Activated B cell treated with CpG ODN at 0.5 μM for 24 hours (primary cell): ENCODE measurements around the gene SNX9. TPM values are rescaled to one million over a fixed set of nuclear protein-coding genes. Genes with fewer than 3 reads are reported as not detected.

Experiments
- ATAC-seq: fragments of 200-7000 bp; cut with Tn5 transposase; one replicate; pipeline ENCODE4 v1.10.0; 2021; ENCODE audit warnings: low read depth, mild to moderate bottlenecking, moderate library complexity
- CTCF ChIA-PET: fragments of 350-600 bp; sonication (Branson Sonifier 250); formaldehyde crosslinking; loops from one replicate; lab custom pipeline; 2021; ENCODE audit warnings: antibody characterized with exemption; lab: Charles Lee
- POLR2A ChIA-PET: fragments of 350-600 bp; sonication (Branson Sonifier 250); formaldehyde crosslinking; loops from one replicate; lab custom pipeline; 2021; ENCODE audit warnings: antibody characterized with exemption; lab: Charles Lee
- DNase-seq: peaks from one replicate; pipeline ENCODE4 v3.0.0; 2022
- H3K27ac Mint-ChIP-seq: one replicate; pipeline ENCODE4 v1.8.0; 2020; ENCODE audit warnings: mixed read lengths
- H3K27me3 Mint-ChIP-seq: one replicate; pipeline ENCODE4 v1.8.0; 2021; ENCODE audit warnings: mixed read lengths
- H3K36me3 Mint-ChIP-seq: one replicate; pipeline ENCODE4 v1.8.0; 2021; ENCODE audit warnings: low read depth, mixed read lengths
- H3K4me1 Mint-ChIP-seq: one replicate; pipeline ENCODE4 v1.8.0; 2021; ENCODE audit warnings: mixed read lengths
- H3K4me3 Mint-ChIP-seq: one replicate; pipeline ENCODE4 v1.8.0; 2020; ENCODE audit warnings: mild to moderate bottlenecking, mixed read lengths
- H3K9me3 Mint-ChIP-seq: one replicate; pipeline ENCODE4 v1.8.0; 2020; ENCODE audit warnings: mixed read lengths
- intact Hi-C: fragments of 100-400 bp; cut with micrococcal nuclease; formaldehyde crosslinking; loops from one replicate; pipeline ENCODE4 v1.15.1; 2024
- total RNA-seq: library from RNA; stranded (reverse); gene quantifications from 2 replicates; pipeline ENCODE4 v1.2.3, GENCODE V29; 2022
- TF ChIP-seq, protein P1 (sequence below): fragments of 200-600 bp; IDR thresholded peaks from one replicate; pipeline ENCODE4 v1.8.0; 2022; ENCODE audit warnings: antibody characterized with exemption, mild to moderate bottlenecking

SNX9 gene
- total RNA-seq, 1 donor from 2014 or later: 40.0 TPM

GRCh38 chr6:157859775-157860504, 36.9 kb downstream of the SNX9 start:
- ATAC-seq: no peak
- Mint-ChIP-seq H3K27ac (no peak overlapping the region), H3K27me3 (no peaks in the 10 kb centered on the region), H3K36me3 (peaks cover 21% of the 10 kb centered on the region), H3K4me3 (no peak overlapping the region), H3K9me3 (no peaks in the 10 kb centered on the region), H3K4me1 (peaks cover 66% of the 10 kb centered on the region)
- TF ChIP-seq, protein P1, sequence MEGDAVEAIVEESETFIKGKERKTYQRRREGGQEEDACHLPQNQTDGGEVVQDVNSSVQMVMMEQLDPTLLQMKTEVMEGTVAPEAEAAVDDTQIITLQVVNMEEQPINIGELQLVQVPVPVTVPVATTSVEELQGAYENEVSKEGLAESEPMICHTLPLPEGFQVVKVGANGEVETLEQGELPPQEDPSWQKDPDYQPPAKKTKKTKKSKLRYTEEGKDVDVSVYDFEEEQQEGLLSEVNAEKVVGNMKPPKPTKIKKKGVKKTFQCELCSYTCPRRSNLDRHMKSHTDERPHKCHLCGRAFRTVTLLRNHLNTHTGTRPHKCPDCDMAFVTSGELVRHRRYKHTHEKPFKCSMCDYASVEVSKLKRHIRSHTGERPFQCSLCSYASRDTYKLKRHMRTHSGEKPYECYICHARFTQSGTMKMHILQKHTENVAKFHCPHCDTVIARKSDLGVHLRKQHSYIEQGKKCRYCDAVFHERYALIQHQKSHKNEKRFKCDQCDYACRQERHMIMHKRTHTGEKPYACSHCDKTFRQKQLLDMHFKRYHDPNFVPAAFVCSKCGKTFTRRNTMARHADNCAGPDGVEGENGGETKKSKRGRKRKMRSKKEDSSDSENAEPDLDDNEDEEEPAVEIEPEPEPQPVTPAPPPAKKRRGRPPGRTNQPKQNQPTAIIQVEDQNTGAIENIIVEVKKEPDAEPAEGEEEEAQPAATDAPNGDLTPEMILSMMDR: no peak
- intact Hi-C loops: no loop called here
- ChIA-PET CTCF (interaction anchor here (0.8 kb wide), 1 partner anchor 14 kb away, joined by 3 read pairs; no protein-coding TSS in a partner anchor), POLR2A (interaction anchor here (1.0 kb wide), 1 partner anchor 14 kb away, joined by 3 read pairs; no protein-coding TSS in a partner anchor)
- DNase-seq: no peak

- TF ChIP-seq, protein P1: no peak
- ChIA-PET POLR2A (interaction anchor here (1.0 kb wide), 1 partner anchor 13 kb away, joined by 3 read pairs; no protein-coding TSS in a partner anchor), CTCF (interaction anchor here (0.8 kb wide), 1 partner anchor 13 kb away, joined by 3 read pairs; no protein-coding TSS in a partner anchor)
- Mint-ChIP-seq H3K9me3 (no peaks in the 10 kb centered on the region), H3K4me3 (no peak overlapping the region), H3K36me3 (peaks cover 21% of the 10 kb centered on the region), H3K27ac (no peak overlapping the region), H3K4me1 (peaks cover 63% of the 10 kb centered on the region), H3K27me3 (no peaks in the 10 kb centered on the region)
- ATAC-seq: no peak
- no peak for DNase-seq
- intact Hi-C loops: no loop called here
Observed at GRCh38 chr6:157860505-157860991, 37.5 kb downstream of the SNX9 start.

- no peak overlapping the region for H3K4me3 Mint-ChIP-seq
- H3K27ac Mint-ChIP-seq: no peak overlapping the region
- H3K36me3 Mint-ChIP-seq: peaks cover 19% of the 10 kb centered on the region
- TF ChIP-seq, protein P1: no peak
- ChIA-PET CTCF (no interaction called here), POLR2A (interaction anchor here (1.0 kb wide), 1 partner anchor 12 kb away, joined by 3 read pairs; no protein-coding TSS in a partner anchor)
- H3K4me1 Mint-ChIP-seq: peaks cover 61% of the 10 kb centered on the region
- DNase-seq (no peak), ATAC-seq (no peak)
- H3K27me3 Mint-ChIP-seq: no peaks in the 10 kb centered on the region
- no peaks in the 10 kb centered on the region for H3K9me3 Mint-ChIP-seq
- intact Hi-C loops: no loop called here
Observed at GRCh38 chr6:157861184-157861583, 38.1 kb downstream of the SNX9 start.

DNA sequence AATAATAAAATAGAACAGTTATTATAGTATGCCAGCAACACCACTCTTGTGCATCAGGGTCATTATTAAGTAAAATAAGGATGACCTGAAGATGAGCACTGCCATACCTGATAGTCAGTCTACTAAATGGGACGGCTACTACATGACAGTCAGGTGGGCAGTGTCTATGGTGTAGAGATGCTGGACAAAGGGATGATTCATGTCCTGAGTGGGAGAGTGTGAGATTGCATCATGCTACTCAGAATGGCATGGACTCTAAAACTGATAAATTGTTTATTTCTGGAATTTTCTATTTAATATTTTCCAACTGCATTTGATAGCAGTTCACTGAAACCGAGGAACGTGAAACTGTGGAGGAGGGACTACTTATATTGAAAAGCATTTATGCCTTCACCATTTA, 38.8 kb downstream of the SNX9 start:
- H3K4me1 Mint-ChIP-seq: peaks cover 61% of the 10 kb centered on the region
- TF ChIP-seq, protein P1: no peak
- H3K9me3 Mint-ChIP-seq: no peaks in the 10 kb centered on the region
- no peak overlapping the region for H3K27ac Mint-ChIP-seq
- no peaks in the 10 kb centered on the region for H3K27me3 Mint-ChIP-seq
- ChIA-PET POLR2A (no interaction called here), CTCF (interaction anchor here (2.4 kb wide), 1 partner anchor 11 kb away, joined by 11 read pairs; no protein-coding TSS in a partner anchor)
- no peak overlapping the region for H3K4me3 Mint-ChIP-seq
- intact Hi-C loops: no loop called here
- peaks cover 19% of the 10 kb centered on the region for H3K36me3 Mint-ChIP-seq
- no peak for ATAC-seq
- no peak for DNase-seq

DNA sequence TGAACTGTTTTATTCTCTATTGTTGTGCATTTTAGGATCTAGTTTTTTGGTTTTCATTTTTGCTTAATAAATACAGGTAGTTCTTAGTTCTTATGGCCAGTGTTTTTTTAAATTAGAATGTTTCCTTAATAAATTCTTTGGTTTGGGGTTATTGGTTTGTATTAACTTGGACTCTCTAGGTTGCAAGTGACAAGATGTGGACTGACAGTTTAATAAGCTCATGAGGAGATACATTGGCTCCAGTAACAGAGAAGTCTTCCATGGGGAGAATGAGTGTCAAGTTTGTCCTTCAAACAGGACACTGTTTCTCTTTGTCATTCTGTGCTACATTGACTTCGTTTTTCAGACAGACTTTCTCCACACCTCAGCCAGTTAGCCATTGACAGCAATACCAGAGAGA, 39.7 kb downstream of the SNX9 start:
- Mint-ChIP-seq H3K4me3 (no peak overlapping the region), H3K27ac (peak overlapping the region; percentile 30), H3K36me3 (peaks cover 24% of the 10 kb centered on the region), H3K4me1 (peaks cover 66% of the 10 kb centered on the region), H3K27me3 (no peaks in the 10 kb centered on the region), H3K9me3 (no peaks in the 10 kb centered on the region)
- intact Hi-C loops: no loop called here
- POLR2A ChIA-PET: interaction anchor here (1.0 kb wide), 1 partner anchor 106 kb away, joined by 3 read pairs; no protein-coding TSS in a partner anchor
- CTCF ChIA-PET: interaction anchor here (0.6 to 2.4 kb wide), 3 partner anchors 10 to 195 kb away, joined by 3 to 11 read pairs (median 4); no protein-coding TSS in a partner anchor
- TF ChIP-seq, protein P1: no peak
- DNase-seq (no peak), ATAC-seq (no peak)
